OCI-LY7 (cell line): ENCODE results near the gene GOLGA6L7. TPM values are rescaled to one million over a fixed set of nuclear protein-coding genes. Genes with fewer than 3 reads are reported as not detected.

ENCODE experiments used
- BruUV-seq: library from RNA; stranded (reverse); fragments of 400-500 nt; replicated peaks from 2 replicates; lab custom pipeline; 2021; lab: Mats Ljungman, UMichigan
- CTCF ChIA-PET: fragments of 300-600 bp; sonication (Branson Sonifier 250); formaldehyde crosslinking; loops from one replicate; lab custom pipeline; 2022; ENCODE audit warnings: antibody characterized with exemption; ENCODE audit not compliant: unreplicated experiment; lab: Charles Lee
- POLR2A ChIA-PET: fragments of 300-600 bp; sonication (Branson Sonifier 250); formaldehyde crosslinking; loops from one replicate; lab custom pipeline; 2022; ENCODE audit warnings: antibody characterized with exemption; lab: Charles Lee
- DNase-seq: peaks from one replicate; pipeline ENCODE4 v3.0.0-alpha.2; 2015; ENCODE audit warnings: low spot score
- H2AFZ ChIP-seq: fragments of 200-600 bp; sonication (generic), shearing (Covaris generic); 2 replicates; pipeline ENCODE4 v1.6.1; 2014; ENCODE audit warnings: mild to moderate bottlenecking, antibody characterized with exemption, low read length, moderate library complexity
- H3K27ac ChIP-seq: fragments of 200-600 bp; sonication (generic); 2 replicates; pipeline ENCODE4 v1.5.1; 2014; ENCODE audit warnings: mixed run types, low read depth, mild to moderate bottlenecking, moderate library complexity, low read length, inconsistent platforms; ENCODE audit not compliant: poor library complexity, severe bottlenecking
- H3K36me3 ChIP-seq: fragments of 200-600 bp; sonication (generic); 2 replicates; pipeline ENCODE4 v1.6.1; 2014; ENCODE audit warnings: mild to moderate bottlenecking, antibody characterized with exemption, low read length, moderate library complexity, mixed read lengths; ENCODE audit not compliant: insufficient read depth
- H3K4me1 ChIP-seq: fragments of 200-600 bp; sonication (generic); 2 replicates; pipeline ENCODE4 v1.5.1; 2014; ENCODE audit warnings: mild to moderate bottlenecking, low read length; ENCODE audit not compliant: insufficient read depth, poor library complexity, severe bottlenecking
- H3K4me2 ChIP-seq: fragments of 200-600 bp; sonication (generic); 2 replicates; pipeline ENCODE4 v1.6.1; 2014; ENCODE audit warnings: mild to moderate bottlenecking, low read length
- H3K4me3 ChIP-seq: fragments of 200-600 bp; sonication (generic); 2 replicates; pipeline ENCODE4 v1.5.1; 2014; ENCODE audit warnings: mild to moderate bottlenecking, low read depth, low read length; ENCODE audit not compliant: poor library complexity, severe bottlenecking
- H3K79me2 ChIP-seq: fragments of 200-600 bp; sonication (generic); 2 replicates; pipeline ENCODE4 v1.6.1; 2016; ENCODE audit warnings: low read depth, mild to moderate bottlenecking, low read length, moderate library complexity, mixed read lengths; ENCODE audit not compliant: insufficient read depth
- H3K9me2 ChIP-seq: fragments of 200-600 bp; sonication (generic); 2 replicates; pipeline ENCODE4 v1.6.1; 2016; ENCODE audit warnings: mild to moderate bottlenecking, low read length, mixed read lengths; ENCODE audit not compliant: insufficient read depth
- H3K9me3 ChIP-seq: fragments of 200-600 bp; sonication (generic); 2 replicates; pipeline ENCODE4 v1.6.1; 2014; ENCODE audit warnings: mild to moderate bottlenecking, mixed run types, low read length, mixed read lengths
- H4K20me1 ChIP-seq: fragments of 200-600 bp; sonication (generic); 2 replicates; pipeline ENCODE4 v1.6.1; 2014; ENCODE audit warnings: mild to moderate bottlenecking, antibody characterized with exemption, low read length, moderate library complexity, mixed read lengths; ENCODE audit not compliant: insufficient read depth
- EZH2phosphoT487 ChIP-seq: fragments of 200-600 bp; sonication (generic); IDR thresholded peaks from 2 replicates; pipeline ENCODE4 v1.6.1; 2018; ENCODE audit warnings: low read depth, borderline replicate concordance, mild to moderate bottlenecking, mixed run types, antibody characterized with exemption, low read length, moderate library complexity, mixed read lengths
- intact Hi-C: fragments of 100-400 bp; cut with micrococcal nuclease; formaldehyde crosslinking; loops from one replicate; pipeline ENCODE4 v1.10.0; 2022; ENCODE audit not compliant: unreplicated experiment
- total RNA-seq, 2 experiments: library from RNA; depleted of rRNA in 1 of 2; stranded (reverse); fragments of >200 nt in 1 of 2; shearing (Covaris generic) in 1 of 2; gene quantifications; 2 replicates each; pipeline ENCODE4 v1.2.3, GENCODE V29; 2014 to 2022
- TF ChIP-seq, protein P1 (sequence below): fragments of 200-600 bp; sonication (generic); conservative IDR thresholded peaks from 2 replicates; pipeline ENCODE4 v1.5.1; 2014; ENCODE audit warnings: mild to moderate bottlenecking, antibody characterized with exemption, low read length, moderate library complexity, mixed read lengths

The GOLGA6L7 gene
- total RNA-seq, 2 experiments from 2014 or later = not detected

DNA sequence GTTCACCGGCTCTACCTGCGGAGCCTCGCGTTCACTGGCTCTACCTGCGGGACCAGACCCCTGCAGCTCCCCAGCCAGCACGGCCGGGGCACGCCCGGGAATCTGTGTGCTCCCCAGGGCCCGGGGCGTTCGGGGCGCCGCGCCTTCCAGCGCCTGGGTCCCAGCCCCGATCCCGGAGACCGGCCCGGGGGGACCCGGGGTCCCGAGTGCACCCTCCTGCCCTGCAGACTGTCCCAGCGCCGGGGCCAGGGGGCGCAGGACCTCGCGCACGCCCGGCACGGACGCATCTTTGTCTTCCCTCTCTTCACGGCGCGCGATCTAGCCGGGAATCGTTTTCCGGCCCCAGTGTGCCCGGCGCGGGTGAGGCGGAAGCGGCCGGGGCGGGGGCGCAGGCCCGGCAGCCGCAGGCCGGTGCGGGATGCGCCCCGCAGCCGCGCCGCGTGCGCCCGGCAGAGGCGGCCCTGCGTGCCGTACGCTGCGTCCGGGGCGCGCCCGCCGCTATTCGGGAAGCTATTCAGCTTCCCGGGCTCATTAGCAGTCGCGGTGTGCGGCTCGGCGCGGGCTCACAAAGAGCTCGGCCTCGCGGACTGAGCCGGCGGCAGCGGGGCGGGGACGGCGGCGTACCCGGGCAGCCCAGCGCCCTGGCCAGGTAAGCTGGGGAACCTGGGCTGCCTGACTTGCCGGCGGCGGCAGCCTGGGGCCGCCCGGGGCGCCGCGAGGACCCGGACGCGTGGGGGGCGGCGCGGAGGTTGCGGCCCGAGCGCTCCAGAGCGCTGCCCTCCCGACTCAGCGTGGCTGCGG, 37.4 kb upstream of the GOLGA6L7 start, which contains the start of gene APBA2:
APBA2 (plus strand) TSS at position 345 of the 801 bp plus-strand sequence. CDS start 167,911 bp downstream, outside the sequence.
- no peak for TF ChIP-seq EZH2phosphoT487
- TF ChIP-seq, protein P1, sequence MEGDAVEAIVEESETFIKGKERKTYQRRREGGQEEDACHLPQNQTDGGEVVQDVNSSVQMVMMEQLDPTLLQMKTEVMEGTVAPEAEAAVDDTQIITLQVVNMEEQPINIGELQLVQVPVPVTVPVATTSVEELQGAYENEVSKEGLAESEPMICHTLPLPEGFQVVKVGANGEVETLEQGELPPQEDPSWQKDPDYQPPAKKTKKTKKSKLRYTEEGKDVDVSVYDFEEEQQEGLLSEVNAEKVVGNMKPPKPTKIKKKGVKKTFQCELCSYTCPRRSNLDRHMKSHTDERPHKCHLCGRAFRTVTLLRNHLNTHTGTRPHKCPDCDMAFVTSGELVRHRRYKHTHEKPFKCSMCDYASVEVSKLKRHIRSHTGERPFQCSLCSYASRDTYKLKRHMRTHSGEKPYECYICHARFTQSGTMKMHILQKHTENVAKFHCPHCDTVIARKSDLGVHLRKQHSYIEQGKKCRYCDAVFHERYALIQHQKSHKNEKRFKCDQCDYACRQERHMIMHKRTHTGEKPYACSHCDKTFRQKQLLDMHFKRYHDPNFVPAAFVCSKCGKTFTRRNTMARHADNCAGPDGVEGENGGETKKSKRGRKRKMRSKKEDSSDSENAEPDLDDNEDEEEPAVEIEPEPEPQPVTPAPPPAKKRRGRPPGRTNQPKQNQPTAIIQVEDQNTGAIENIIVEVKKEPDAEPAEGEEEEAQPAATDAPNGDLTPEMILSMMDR = no peak
- BruUV-seq = no TSS peak
- Histone ChIP-seq H3K4me2 (no peak within 1 kb of the TSS), H3K36me3 (no peaks in the 10 kb centered on the region), H3K27ac (no peak within 1 kb of the TSS), H3K79me2 (no peaks in the 10 kb centered on the region), H2AFZ (no peak within 1 kb of the TSS), H3K4me1 (no peaks in the 10 kb centered on the region), H4K20me1 (no peaks in the 10 kb centered on the region), H3K4me3 (no peak within 1 kb of the TSS), H3K9me2 (no peaks in the 10 kb centered on the region), H3K9me3 (no peaks in the 10 kb centered on the region)
- CTCF ChIA-PET = no interaction called here
- intact Hi-C loops = no loop called here
- POLR2A ChIA-PET = no interaction called here
- no peak for DNase-seq

DNA sequence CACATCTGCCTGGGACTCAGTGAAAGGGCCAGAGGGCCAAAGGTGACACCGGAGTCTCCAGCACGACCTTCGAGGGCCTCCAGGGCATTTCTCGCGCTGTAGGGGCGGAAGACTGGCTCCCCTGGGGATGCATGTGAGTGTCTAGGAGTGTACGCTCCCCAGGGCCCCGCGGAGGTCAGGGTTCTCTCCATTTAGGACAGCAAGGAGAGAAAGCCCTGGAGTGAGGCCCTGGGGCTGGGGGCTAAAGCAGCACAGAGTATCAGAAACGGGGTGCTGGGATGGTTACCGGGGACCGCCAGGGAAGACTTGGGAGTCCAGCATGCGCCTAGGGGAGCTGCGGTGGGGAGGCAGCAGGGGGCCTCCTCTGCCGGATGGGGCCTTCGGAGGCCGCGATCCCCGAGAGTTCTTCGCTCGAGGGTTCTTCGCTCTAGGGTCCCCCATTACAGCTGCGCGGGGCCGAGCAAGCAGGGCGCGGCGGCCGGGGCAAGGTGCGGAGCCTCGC, 36.7 kb upstream of the GOLGA6L7 start:
- H3K4me3 ChIP-seq = no peak overlapping the region
- H3K4me1 ChIP-seq = no peaks in the 10 kb centered on the region
- no peaks in the 10 kb centered on the region for H3K9me2 ChIP-seq
- no TSS peak for BruUV-seq
- intact Hi-C loops = no loop called here
- H3K79me2 ChIP-seq = no peaks in the 10 kb centered on the region
- no peaks in the 10 kb centered on the region for H3K36me3 ChIP-seq
- H2AFZ ChIP-seq = no peak overlapping the region
- no peaks in the 10 kb centered on the region for H3K9me3 ChIP-seq
- POLR2A ChIA-PET = no interaction called here
- no peak for DNase-seq
- TF ChIP-seq EZH2phosphoT487 = no peak
- TF ChIP-seq, protein P1 = no peak
- H4K20me1 ChIP-seq = no peaks in the 10 kb centered on the region
- H3K4me2 ChIP-seq = no peak overlapping the region
- H3K27ac ChIP-seq = no peak overlapping the region
- CTCF ChIA-PET = no interaction called here
